ENCODE measurements around the gene HELB. TPM values are rescaled to one million over a fixed set of nuclear protein-coding genes. Genes with fewer than 3 reads are reported as not detected.

HELB gene
- total RNA-seq (2021; ENCODE audit: unreplicated experiment): 9.3 TPM
- polyA plus RNA-seq (2012): 1.1 TPM in 2 replicates
- Bru-seq, nascent RNA: percentile 75 among the genes with signal in this experiment
- percentile 63 among the genes with signal in this experiment for BruChase-seq, experiment 1, labeled RNA remaining after a 6-hour chase
- BruChase-seq, experiment 2, labeled RNA remaining after a 2-hour chase: percentile 80 among the genes with signal in this experiment
- long read RNA-seq, full-length matches to known transcripts: 12 of 18 reads
- long read RNA-seq, partial matches to known transcripts: 1 of 18 reads
- long read RNA-seq, other reads (novel, unspliced or antisense): 5 of 18 reads

DNA sequence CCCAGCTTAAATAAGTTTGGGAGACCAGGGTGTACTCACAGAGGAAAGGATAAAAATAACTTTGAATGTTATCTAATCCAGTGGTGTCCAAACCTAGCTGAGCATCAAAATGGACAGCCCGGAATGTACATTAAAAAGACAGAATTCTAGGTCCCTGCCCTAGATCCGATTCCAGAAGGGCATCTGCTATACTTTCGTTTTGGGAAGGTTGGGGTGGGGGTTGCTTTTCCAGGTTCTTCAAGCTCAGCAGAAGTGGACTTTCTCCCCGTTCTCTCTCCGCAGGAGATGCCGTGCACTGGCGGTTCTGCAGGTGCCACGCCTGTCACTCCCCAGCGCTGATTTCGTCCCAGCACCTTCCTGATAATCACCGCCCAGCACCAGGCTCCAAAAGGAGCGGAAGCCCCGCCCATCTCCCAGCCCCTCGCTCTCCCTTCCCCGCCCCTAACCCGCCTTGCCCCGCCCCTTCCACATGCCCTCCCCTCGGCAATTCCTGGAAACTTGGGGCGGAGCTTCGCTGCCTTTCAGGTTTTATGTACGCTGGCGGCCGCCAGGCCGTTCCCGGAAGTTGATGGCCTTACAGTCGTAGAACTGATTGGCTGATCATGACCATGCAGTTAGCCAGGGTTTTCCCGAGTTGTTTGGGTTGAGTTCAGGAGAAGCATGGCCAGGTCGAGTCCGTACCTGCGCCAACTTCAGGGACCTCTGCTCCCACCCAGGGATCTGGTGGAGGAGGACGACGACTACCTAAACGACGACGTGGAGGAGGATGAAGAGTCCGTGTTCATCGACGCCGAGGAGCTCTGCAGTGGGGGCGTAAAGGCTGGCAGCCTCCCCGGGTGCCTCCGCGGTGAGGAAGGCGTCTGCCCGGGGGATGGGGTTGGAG is at the start of gene HELB:
Gene HELB (plus strand): TSS at position 550 of the 883 bp plus-strand sequence. CDS start 111 bp downstream, at position 661.
- intact Hi-C loops (cut with micrococcal nuclease): loop anchor here (2.0 kb wide), 1 partner anchor 133 kb away; the partner anchor contains the start of gene TMBIM4
- peak within 1 kb of the TSS; percentile 92 for H3K4me2 ChIP-seq (ENCODE audit: low read length)
- peak within 1 kb of the TSS; percentile 83 for H3K9ac ChIP-seq (ENCODE audit: low read length)
- POLR2A ChIA-PET: interaction anchor here (0.6 to 1.5 kb wide), 10 partner anchors 8 to 337 kb away, joined by 3 to 11 read pairs (median 4); partner anchors contain the start of genes LLPH and TMBIM4
- peaks cover 0 to 3% of the 10 kb centered on the region in 2 experiments; a peak in 1 of 4 replicates for H3K36me3 ChIP-seq (ENCODE audit: control insufficient read depth in 1 of 2, insufficient read depth in 2 of 2, low read length in 2 of 2)
- no TSS peak for BruUV-seq (replicated peaks)
- peak within 1 kb of the TSS; percentile 81 to 86 for H3K4me3 ChIP-seq (replicated peaks in 1 of 2; ENCODE audit: low read depth in 1 of 2, low read length in 2 of 2)
- peak; percentile 95 for ATAC-seq
- peaks cover 8 to 11% of the 10 kb centered on the region in 2 experiments; a peak in 3 of 4 replicates for H3K4me1 ChIP-seq (ENCODE audit: control insufficient read depth in 1 of 2, insufficient read depth in 2 of 2, low read length in 2 of 2)
- peak within 1 kb of the TSS; percentile 54 for H3K27ac ChIP-seq (ENCODE audit: low read depth, low read length)
- H3K9me2 ChIP-seq (ENCODE audit: insufficient read depth): no peaks in the 10 kb centered on the region
- no peaks in the 10 kb centered on the region for H3K27me3 ChIP-seq (ENCODE audit: insufficient read depth, low read length)
- CTCF ChIA-PET: interaction anchor here (0.6 to 1.2 kb wide), 4 partner anchors 19 to 133 kb away, joined by 3 read pairs; partner anchors contain the start of gene TMBIM4
- H2AFZ ChIP-seq (ENCODE audit: low read depth, low read length, poor library complexity, severe bottlenecking): peak within 1 kb of the TSS; percentile 86
- no peaks in the 10 kb centered on the region for H3K9me3 ChIP-seq (ENCODE audit: control insufficient read depth in 1 of 2, insufficient read depth in 1 of 2, low read depth in 1 of 2, low read length in 2 of 2)
- H4K20me1 ChIP-seq (ENCODE audit: insufficient read depth): no peaks in the 10 kb centered on the region
- no peaks in the 10 kb centered on the region for H3K79me2 ChIP-seq (ENCODE audit: insufficient read depth, low read length)
- RAD21 ChIA-PET (ENCODE audit: low non-redundant PET in 1 of 2, low total read pairs in 2 of 2, uncharacterized antibody in 2 of 2, unreplicated experiment in 2 of 2): interaction anchor here (0.6 to 0.7 kb wide), 3 partner anchors 9 to 332 kb away, joined by 3 read pairs; no protein-coding TSS in a partner anchor
- DNase-seq (ENCODE audit: low read depth, low spot score): peak; percentile 99
- TF ChIP-seq SRF (IDR thresholded peaks at IDR 0.05; ENCODE audit: low read depth): no peak
- TF ChIP-seq CBX3 (IDR thresholded peaks at IDR 0.05; ENCODE audit: low read depth): no peak
- TF ChIP-seq FOSL1 (IDR thresholded peaks at IDR 0.05; ENCODE audit: low read depth): no peak
- TF ChIP-seq, protein P1, sequence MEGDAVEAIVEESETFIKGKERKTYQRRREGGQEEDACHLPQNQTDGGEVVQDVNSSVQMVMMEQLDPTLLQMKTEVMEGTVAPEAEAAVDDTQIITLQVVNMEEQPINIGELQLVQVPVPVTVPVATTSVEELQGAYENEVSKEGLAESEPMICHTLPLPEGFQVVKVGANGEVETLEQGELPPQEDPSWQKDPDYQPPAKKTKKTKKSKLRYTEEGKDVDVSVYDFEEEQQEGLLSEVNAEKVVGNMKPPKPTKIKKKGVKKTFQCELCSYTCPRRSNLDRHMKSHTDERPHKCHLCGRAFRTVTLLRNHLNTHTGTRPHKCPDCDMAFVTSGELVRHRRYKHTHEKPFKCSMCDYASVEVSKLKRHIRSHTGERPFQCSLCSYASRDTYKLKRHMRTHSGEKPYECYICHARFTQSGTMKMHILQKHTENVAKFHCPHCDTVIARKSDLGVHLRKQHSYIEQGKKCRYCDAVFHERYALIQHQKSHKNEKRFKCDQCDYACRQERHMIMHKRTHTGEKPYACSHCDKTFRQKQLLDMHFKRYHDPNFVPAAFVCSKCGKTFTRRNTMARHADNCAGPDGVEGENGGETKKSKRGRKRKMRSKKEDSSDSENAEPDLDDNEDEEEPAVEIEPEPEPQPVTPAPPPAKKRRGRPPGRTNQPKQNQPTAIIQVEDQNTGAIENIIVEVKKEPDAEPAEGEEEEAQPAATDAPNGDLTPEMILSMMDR (IDR thresholded peaks at IDR 0.05 in 2 of 3, conservative IDR thresholded peaks at IDR 0.05 in 1 of 3; ENCODE audit: borderline replicate concordance in 1 of 3, insufficient read depth in 1 of 3, low read depth in 2 of 3, low read length in 2 of 3): no peak
- no peak for TF ChIP-seq EZH2phosphoT487 (IDR thresholded peaks at IDR 0.05; ENCODE audit: borderline replicate concordance)
- TF ChIP-seq TCF7L2 (IDR thresholded peaks at IDR 0.05; ENCODE audit: borderline replicate concordance, extremely low read depth, insufficient read depth, insufficient read length): peak; percentile 78
- no peak for TF ChIP-seq RAD21 (IDR thresholded peaks at IDR 0.05; ENCODE audit: low read depth)
- TF ChIP-seq, protein P2, sequence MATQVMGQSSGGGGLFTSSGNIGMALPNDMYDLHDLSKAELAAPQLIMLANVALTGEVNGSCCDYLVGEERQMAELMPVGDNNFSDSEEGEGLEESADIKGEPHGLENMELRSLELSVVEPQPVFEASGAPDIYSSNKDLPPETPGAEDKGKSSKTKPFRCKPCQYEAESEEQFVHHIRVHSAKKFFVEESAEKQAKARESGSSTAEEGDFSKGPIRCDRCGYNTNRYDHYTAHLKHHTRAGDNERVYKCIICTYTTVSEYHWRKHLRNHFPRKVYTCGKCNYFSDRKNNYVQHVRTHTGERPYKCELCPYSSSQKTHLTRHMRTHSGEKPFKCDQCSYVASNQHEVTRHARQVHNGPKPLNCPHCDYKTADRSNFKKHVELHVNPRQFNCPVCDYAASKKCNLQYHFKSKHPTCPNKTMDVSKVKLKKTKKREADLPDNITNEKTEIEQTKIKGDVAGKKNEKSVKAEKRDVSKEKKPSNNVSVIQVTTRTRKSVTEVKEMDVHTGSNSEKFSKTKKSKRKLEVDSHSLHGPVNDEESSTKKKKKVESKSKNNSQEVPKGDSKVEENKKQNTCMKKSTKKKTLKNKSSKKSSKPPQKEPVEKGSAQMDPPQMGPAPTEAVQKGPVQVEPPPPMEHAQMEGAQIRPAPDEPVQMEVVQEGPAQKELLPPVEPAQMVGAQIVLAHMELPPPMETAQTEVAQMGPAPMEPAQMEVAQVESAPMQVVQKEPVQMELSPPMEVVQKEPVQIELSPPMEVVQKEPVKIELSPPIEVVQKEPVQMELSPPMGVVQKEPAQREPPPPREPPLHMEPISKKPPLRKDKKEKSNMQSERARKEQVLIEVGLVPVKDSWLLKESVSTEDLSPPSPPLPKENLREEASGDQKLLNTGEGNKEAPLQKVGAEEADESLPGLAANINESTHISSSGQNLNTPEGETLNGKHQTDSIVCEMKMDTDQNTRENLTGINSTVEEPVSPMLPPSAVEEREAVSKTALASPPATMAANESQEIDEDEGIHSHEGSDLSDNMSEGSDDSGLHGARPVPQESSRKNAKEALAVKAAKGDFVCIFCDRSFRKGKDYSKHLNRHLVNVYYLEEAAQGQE (IDR thresholded peaks at IDR 0.05; ENCODE audit: low read depth): no peak
- no peak for TF ChIP-seq EZH2 (IDR thresholded peaks at IDR 0.05)
- TF ChIP-seq ZNF274 (IDR thresholded peaks at IDR 0.05; ENCODE audit: low read depth, low read length): no peak
- TF ChIP-seq, protein P3, sequence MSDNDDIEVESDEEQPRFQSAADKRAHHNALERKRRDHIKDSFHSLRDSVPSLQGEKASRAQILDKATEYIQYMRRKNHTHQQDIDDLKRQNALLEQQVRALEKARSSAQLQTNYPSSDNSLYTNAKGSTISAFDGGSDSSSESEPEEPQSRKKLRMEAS (IDR thresholded peaks at IDR 0.05): peak; percentile 89
- no peak for TF ChIP-seq ZFX (IDR thresholded peaks at IDR 0.05)
- TF ChIP-seq CEBPB (IDR thresholded peaks at IDR 0.05; ENCODE audit: low read depth): no peak
- TF ChIP-seq, protein P4, sequence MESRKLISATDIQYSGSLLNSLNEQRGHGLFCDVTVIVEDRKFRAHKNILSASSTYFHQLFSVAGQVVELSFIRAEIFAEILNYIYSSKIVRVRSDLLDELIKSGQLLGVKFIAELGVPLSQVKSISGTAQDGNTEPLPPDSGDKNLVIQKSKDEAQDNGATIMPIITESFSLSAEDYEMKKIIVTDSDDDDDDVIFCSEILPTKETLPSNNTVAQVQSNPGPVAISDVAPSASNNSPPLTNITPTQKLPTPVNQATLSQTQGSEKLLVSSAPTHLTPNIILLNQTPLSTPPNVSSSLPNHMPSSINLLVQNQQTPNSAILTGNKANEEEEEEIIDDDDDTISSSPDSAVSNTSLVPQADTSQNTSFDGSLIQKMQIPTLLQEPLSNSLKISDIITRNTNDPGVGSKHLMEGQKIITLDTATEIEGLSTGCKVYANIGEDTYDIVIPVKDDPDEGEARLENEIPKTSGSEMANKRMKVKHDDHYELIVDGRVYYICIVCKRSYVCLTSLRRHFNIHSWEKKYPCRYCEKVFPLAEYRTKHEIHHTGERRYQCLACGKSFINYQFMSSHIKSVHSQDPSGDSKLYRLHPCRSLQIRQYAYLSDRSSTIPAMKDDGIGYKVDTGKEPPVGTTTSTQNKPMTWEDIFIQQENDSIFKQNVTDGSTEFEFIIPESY (IDR thresholded peaks at IDR 0.05; ENCODE audit: extremely low read depth, insufficient replicate concordance, low read length): no peak
- TF ChIP-seq POLR2AphosphoS5 (IDR thresholded peaks at IDR 0.05; ENCODE audit: low read depth, low read length): peak; percentile 93
- 0 out of 2 replicates have a peak, but pooled peaks have one; percentile 36 for TF ChIP-seq EGR1 (IDR thresholded peaks at IDR 0.05; ENCODE audit: low read depth)

Data from HCT116 (cell line).